Hematopoietic multipotent progenitor cell treated with erythropoietin and hydrocortisone succinate and interleukin-3 and kit ligand, for 17 days (in vitro differentiated cells): ENCODE data around the gene FBXW11.

ENCODE experiments used
- DNase-seq: peaks from one replicate; pipeline ENCODE4 v3.0.0-alpha.2; 2015; ENCODE audit warnings: low spot score

FBXW11 gene

GRCh38 chr5:171865471-171865870, 141.0 kb downstream of the FBXW11 start:
- DNase-seq: no peak

- no peak for DNase-seq
Observed at GRCh38 chr5:171863935-171864334, 142.5 kb downstream of the FBXW11 start.

DNA sequence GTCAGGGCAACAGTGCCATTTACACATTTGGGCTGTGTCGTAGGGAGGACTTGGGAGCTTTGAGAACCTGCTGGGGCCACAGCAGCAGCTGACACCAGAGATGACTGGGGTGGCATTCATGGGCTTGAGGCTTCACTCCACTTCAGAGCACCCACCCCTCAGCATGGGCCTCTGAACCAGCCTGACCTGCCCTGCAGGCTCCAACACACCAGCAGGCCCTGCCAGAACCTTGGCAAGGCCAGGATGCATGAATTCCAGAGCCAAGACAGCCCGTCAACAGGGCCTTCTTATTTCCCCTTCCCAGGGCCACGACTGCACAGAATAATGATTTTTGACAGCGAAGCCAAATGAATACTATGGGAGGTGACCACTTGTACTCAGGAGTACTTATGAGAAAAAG, 143.8 kb downstream of the FBXW11 start:
- no peak for DNase-seq

- no peak for DNase-seq
Observed at GRCh38 chr5:171861381-171861780, 145.1 kb downstream of the FBXW11 start.

GRCh38 chr5:171858303-171858702, 148.1 kb downstream of the FBXW11 start:
- peak; percentile 35 for DNase-seq

GRCh38 chr5:171857489-171857876, 149.0 kb downstream of the FBXW11 start:
- no peak for DNase-seq

DNA sequence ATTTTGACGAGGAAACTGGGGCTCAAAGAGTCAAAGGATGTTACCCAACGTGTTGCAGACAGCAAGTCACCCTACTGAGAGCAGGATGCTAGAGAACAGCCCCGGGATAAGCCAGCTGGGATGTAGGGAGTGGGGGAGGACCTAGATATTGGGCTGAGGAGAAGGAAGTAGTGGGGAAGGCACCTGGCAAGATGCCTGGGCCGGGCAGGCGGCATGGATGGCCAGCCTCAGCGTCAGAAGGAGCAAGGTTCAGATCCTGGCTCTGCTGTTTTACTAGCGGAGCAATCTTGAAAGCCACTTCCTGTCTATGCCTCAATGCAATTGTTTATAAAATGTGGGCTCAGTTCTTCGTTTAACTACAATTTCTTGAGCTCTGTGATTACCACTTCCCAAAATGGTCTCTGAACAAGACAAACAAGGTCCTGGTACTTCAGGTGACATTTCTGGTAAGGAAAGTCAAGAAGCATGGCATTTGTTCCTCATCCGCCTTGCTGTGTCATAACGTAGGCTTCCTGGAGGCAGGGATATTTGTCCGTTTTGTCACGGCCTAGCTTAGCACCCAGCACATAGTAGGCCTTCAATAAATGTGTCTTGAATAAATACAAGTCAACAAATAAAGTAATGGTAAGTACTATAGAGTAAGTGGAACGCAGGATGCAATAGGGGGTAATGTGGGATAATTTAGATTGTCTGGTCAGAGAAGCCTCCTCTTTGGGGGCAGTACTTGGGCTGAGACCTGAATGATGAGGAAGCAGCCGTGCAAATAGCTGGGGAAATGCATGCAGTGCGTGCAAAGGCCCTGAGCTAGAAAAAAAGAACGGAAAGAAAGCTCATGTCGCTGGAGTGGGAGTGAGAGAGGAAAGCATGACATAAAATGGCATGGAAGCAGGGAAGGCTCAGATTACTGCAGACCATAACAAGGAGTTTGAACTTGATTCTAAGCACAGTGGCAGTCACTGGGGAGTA, 150.4 kb downstream of the FBXW11 start:
- no peak for DNase-seq

- DNase-seq: no peak
Observed at GRCh38 chr5:171855265-171855664, 151.2 kb downstream of the FBXW11 start.

DNA sequence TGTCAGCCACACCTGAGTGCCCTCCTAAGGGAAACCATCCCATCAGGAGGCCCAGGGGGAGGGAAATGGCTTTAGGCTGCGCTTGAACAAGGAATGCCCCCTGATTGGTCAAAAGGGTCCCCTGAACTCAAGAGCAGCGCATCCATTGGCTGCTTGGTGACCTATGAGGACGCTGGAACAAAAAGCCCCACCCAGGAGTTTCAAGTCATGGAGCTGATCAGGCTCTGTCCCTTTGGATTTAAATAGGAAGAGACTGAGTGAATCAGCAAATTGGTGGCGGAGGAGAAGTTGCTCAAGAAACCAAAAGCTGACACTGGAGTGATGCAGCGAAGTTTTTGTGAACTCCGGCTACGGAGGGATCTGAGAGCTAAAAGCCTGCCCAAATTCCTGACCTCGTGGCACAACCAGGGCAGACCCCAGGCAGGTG, 154.2 kb downstream of the FBXW11 start:
- no peak for DNase-seq

DNA sequence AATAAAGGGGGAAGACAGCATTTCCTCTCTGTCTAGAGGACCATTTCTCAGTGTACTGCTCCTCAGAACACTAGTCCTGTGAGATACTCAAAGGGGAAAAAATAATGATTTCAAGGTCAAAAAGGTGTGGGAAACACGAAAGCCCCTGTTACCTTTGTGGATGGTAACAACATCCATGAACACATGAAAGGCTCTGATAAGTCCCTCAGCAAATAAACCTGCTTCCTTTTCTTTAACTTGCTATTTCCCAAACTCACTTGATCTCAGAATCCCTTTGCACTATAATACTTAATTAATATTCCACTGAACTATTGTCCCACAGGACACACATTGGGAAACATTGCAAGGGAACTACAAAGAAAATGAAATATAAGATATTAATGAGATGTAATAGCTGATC, 155.2 kb downstream of the FBXW11 start:
- no peak for DNase-seq

GRCh38 chr5:171850324-171850947, 156.0 kb downstream of the FBXW11 start:
- peak; percentile 14 for DNase-seq

- DNase-seq: no peak
Observed at GRCh38 chr5:171849585-171850323, 156.7 kb downstream of the FBXW11 start.

DNA sequence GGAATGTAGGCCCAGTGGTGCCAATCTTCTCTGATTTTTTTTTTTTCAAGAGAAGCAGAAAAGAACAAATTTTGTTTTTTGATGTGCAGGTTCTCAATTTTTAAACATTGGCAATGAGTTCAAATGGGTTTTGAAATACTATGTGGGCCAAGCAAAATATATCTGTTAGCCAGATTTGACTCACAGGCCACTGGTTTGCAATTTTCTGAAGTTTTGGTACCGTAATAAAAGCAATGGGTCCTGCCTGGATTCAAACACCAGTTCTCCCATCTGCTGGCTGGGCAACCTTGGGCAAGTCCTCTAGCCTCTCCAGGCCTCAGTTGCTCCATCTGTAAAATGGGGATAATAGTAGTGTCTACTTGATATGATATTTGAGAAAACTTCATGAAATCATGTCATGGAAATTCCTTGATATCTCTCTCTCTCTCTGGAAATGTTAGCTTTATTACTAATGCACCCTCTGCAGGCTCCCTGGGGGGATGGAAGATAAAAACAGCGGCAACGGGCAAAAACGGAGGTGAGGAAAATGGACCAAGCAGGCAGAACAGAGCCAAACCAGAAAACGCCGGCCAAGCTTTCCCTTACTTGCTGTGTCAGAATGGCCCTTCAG, 157.4 kb downstream of the FBXW11 start:
- DNase-seq: no peak

DNA sequence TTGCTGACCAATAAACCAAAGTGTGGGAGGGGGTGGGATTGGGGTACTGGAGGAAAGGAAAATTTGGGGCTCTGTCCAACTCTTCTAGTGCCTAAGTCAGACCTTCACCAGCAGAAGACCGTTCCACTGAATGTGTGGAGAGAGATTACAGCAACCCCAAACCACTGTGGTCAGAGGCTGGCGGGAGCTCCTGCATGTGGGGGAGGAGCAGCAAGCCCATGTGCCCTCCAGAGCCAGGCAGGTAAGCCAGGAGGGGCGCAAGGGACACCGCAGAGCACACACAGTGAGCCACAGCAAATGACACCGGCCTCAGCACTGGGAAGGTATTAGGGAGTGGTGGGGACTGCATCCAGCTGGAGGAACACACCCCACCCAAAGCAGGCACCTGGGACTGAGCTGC, 158.0 kb downstream of the FBXW11 start:
- DNase-seq: no peak

DNA sequence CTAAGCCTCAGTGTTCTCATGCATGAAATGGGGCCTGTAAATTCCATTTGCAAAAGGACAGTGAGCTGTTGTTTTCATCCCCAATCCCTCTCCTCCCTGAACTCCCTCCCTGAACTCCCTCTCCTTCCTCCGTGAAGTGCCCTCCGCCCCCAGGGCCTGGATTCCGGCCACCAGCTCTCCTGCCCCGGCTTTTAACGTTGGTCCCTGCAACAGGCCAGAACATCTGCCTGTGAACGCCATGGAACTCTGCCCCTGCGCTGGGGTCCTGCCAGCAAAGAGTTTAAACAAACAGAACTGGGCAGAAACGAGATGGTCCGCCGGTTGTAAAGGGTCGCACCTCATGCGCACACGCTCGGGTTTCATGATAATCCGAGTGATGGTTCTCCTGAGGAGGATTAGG, 158.4 kb downstream of the FBXW11 start:
- no peak for DNase-seq

GRCh38 chr5:171847026-171847425, 159.4 kb downstream of the FBXW11 start:
- DNase-seq: no peak

GRCh38 chr5:171846323-171846722, 160.1 kb downstream of the FBXW11 start:
- no peak for DNase-seq

GRCh38 chr5:171845857-171846256, 160.6 kb downstream of the FBXW11 start:
- peak; percentile 51 for DNase-seq

- no peak for DNase-seq
Observed at GRCh38 chr5:171845040-171845630, 161.3 kb downstream of the FBXW11 start.

GRCh38 chr5:171842777-171843328, 163.6 kb downstream of the FBXW11 start:
- no peak for DNase-seq

GRCh38 chr5:171841984-171842776, 164.3 kb downstream of the FBXW11 start:
- DNase-seq: peak; percentile 48
